ENCODE measurements around the gene MYO7A.

The MYO7A gene

GRCh38 chr11:77112641-77113381 is 15.2 kb upstream of the MYO7A start:
- DNase-seq, result no peak

GRCh38 chr11:77113382-77114088 is 14.5 kb upstream of the MYO7A start:
- no peak for DNase-seq

- DNase-seq, result no peak
Observed at GRCh38 chr11:77114089-77114463, 14.0 kb upstream of the MYO7A start.

GRCh38 chr11:77115181-77115611 is 12.8 kb upstream of the MYO7A start:
- DNase-seq, result no peak

GRCh38 chr11:77115956-77116355 is 12.1 kb upstream of the MYO7A start:
- DNase-seq, result no peak

- no peak for DNase-seq
Observed at GRCh38 chr11:77117492-77117891, 10.6 kb upstream of the MYO7A start.

GRCh38 chr11:77118086-77118485 is 10.0 kb upstream of the MYO7A start:
- no peak for DNase-seq

- no peak for DNase-seq
Observed at GRCh38 chr11:77118971-77119370, 9.1 kb upstream of the MYO7A start.

- DNase-seq, result no peak
Observed at GRCh38 chr11:77119531-77119936, 8.5 kb upstream of the MYO7A start.

GRCh38 chr11:77120571-77120970 is 7.5 kb upstream of the MYO7A start:
- DNase-seq, result no peak

- no peak for DNase-seq
Observed at GRCh38 chr11:77121096-77121640, 6.9 kb upstream of the MYO7A start.

- DNase-seq, result no peak
Observed at GRCh38 chr11:77121876-77122575, 6.0 kb upstream of the MYO7A start.

GRCh38 chr11:77122576-77123212 is 5.4 kb upstream of the MYO7A start:
- no peak for DNase-seq

GRCh38 chr11:77123591-77123990 is 4.5 kb upstream of the MYO7A start:
- DNase-seq, result no peak

- DNase-seq, result no peak
Observed at GRCh38 chr11:77124041-77124440, 4.0 kb upstream of the MYO7A start.

- no peak for DNase-seq
Observed at GRCh38 chr11:77124488-77124887, 3.6 kb upstream of the MYO7A start.

- no peak for DNase-seq
Observed at GRCh38 chr11:77125191-77125590, 2.9 kb upstream of the MYO7A start.

- DNase-seq, result no peak
Observed at GRCh38 chr11:77125695-77126094, 2.4 kb upstream of the MYO7A start.

- no peak for DNase-seq
Observed at GRCh38 chr11:77126156-77126775, 1.8 kb upstream of the MYO7A start.

GRCh38 chr11:77126861-77127234 is 1.2 kb upstream of the MYO7A start:
- no peak for DNase-seq

- DNase-seq, result peak; percentile 54
Observed at GRCh38 chr11:77127235-77127911, 673 bp upstream of the MYO7A start.
